ENCODE results near the gene PRMT7.

GRCh38 chr16:68367440-68367839 lies 56.6 kb downstream of the PRMT7 start:
- TF ChIP-seq CTCF (IDR thresholded peaks at IDR 0.05) (no peak), EP300 (IDR thresholded peaks at IDR 0.05) (no peak)

Data from ovary (tissue), 3 donors.